B cell (primary cell): ENCODE data around the gene HHATL. TPM values are rescaled to one million over a fixed set of nuclear protein-coding genes. Genes with fewer than 3 reads are reported as not detected.

Experiments used
- ATAC-seq: fragments of 200-7000 bp; cut with Tn5 transposase; one replicate; pipeline ENCODE4 v1.10.0; 2021; ENCODE audit warnings: low read depth, mild to moderate bottlenecking, moderate number of reproducible peaks, moderate library complexity
- CTCF ChIA-PET: fragments of 350-600 bp; sonication (Branson Sonifier 250); formaldehyde crosslinking; loops from one replicate; lab custom pipeline; 2021; ENCODE audit warnings: antibody characterized with exemption, inconsistent platforms; lab: Charles Lee
- POLR2A ChIA-PET: fragments of 350-600 bp; sonication (Branson Sonifier 250); formaldehyde crosslinking; loops from one replicate; lab custom pipeline; 2021; ENCODE audit warnings: antibody characterized with exemption; lab: Charles Lee
- DNase-seq: peaks from one replicate; pipeline ENCODE4 v3.0.0; 2013
- H2AFZ ChIP-seq: 2 replicates; pipeline ENCODE4 v1.6.1; 2012; ENCODE audit warnings: mild to moderate bottlenecking, low read depth, low read length; ENCODE audit not compliant: insufficient read depth, poor library complexity, severe bottlenecking
- H3K27ac ChIP-seq, 2 donors: 1 replicate in 1 of 2; 2 replicates in 1 of 2; pipeline ENCODE4 v1.5.1; 2012 to 2013; ENCODE audit warnings: low read length in 2 of 2, mild to moderate bottlenecking in 2 of 2, moderate library complexity in 1 of 2
- H3K27me3 ChIP-seq, 4 experiments: fragments of 200-600 bp in 1 of 4; sonication (generic) in 1 of 4; replicated peaks in 1 of 4; 1 replicate in 2 of 4; 2 replicates in 2 of 4; pipeline versions ENCODE4 v1.6.1 to v1.7.0; 2013 to 2016; ENCODE audit warnings: low read length in 3 of 4, mild to moderate bottlenecking in 2 of 4, mixed read lengths in 1 of 4, moderate library complexity in 1 of 4; ENCODE audit not compliant: insufficient read depth in 4 of 4, control insufficient read depth in 3 of 4; ENCODE audit errors: control extremely low read depth in 1 of 4
- H3K36me3 ChIP-seq, 2 experiments: replicated peaks in 1 of 2; 1 replicate in 1 of 2; 2 replicates in 1 of 2; pipeline versions ENCODE4 v1.6.1 to v1.7.1; 2013; ENCODE audit warnings: low read length in 1 of 2; ENCODE audit not compliant: insufficient read depth in 2 of 2, control insufficient read depth in 1 of 2; ENCODE audit errors: control extremely low read depth in 1 of 2, extremely low read depth in 1 of 2
- H3K4me1 ChIP-seq, 2 donors: fragments of 200-600 bp in 1 of 2; sonication (generic) in 1 of 2; 1 replicate in 1 of 2; 2 replicates in 1 of 2; pipeline versions ENCODE4 v1.5.1 to v1.6.1; 2013 to 2017; ENCODE audit warnings: low read length in 2 of 2; ENCODE audit not compliant: control insufficient read depth in 2 of 2, insufficient read depth in 2 of 2
- H3K4me2 ChIP-seq: replicated peaks from 2 replicates; pipeline ENCODE3; 2012; ENCODE audit warnings: mild to moderate bottlenecking, low read depth, low read length; ENCODE audit not compliant: poor library complexity, severe bottlenecking
- H3K4me3 ChIP-seq, 5 experiments: fragments of 200-600 bp in 1 of 5; sonication (generic) in 1 of 5; 1 replicate in 3 of 5; 2 replicates in 2 of 5; pipeline versions ENCODE4 v1.5.1 to v1.7.0; 2011 to 2016; ENCODE audit warnings: low read length in 4 of 5, mild to moderate bottlenecking in 4 of 5, low read depth in 2 of 5, control low read depth in 1 of 5, moderate library complexity in 1 of 5; ENCODE audit not compliant: insufficient read depth in 1 of 5; ENCODE audit errors: control extremely low read depth in 1 of 5, extremely low read depth in 1 of 5
- H3K79me2 ChIP-seq: fragments of 200-600 bp; sonication (generic); one replicate; pipeline ENCODE4 v1.6.0; 2016; ENCODE audit warnings: low read length; ENCODE audit not compliant: control insufficient read depth, insufficient read depth
- H3K9ac ChIP-seq: fragments of 200-600 bp; sonication (generic); 2 replicates; pipeline ENCODE4 v1.6.1; 2017; ENCODE audit warnings: mild to moderate bottlenecking, low read length, moderate library complexity
- H3K9me3 ChIP-seq, 3 donors: one replicate each; pipeline versions ENCODE4 v1.6.1 to v1.7.1; 2013; ENCODE audit warnings: low read length in 2 of 3; ENCODE audit not compliant: control insufficient read depth in 2 of 3, insufficient read depth in 1 of 3; ENCODE audit errors: control extremely low read depth in 1 of 3
- H4K20me1 ChIP-seq: 2 replicates; pipeline ENCODE4 v1.6.0; 2012; ENCODE audit warnings: mild to moderate bottlenecking, low read length; ENCODE audit not compliant: insufficient read depth, control insufficient read depth, poor library complexity, severe bottlenecking
- H3K27ac Mint-ChIP-seq: one replicate; pipeline ENCODE4 v1.8.0; 2021; ENCODE audit warnings: mixed read lengths
- H3K27me3 Mint-ChIP-seq: one replicate; pipeline ENCODE4 v1.8.0; 2021; ENCODE audit warnings: mixed read lengths
- H3K4me1 Mint-ChIP-seq: one replicate; pipeline ENCODE4 v1.8.0; 2021; ENCODE audit warnings: mixed read lengths
- H3K4me3 Mint-ChIP-seq: one replicate; pipeline ENCODE4 v1.8.0; 2021; ENCODE audit warnings: mixed read lengths
- H3K9me3 Mint-ChIP-seq: one replicate; pipeline ENCODE4 v1.8.0; 2022; ENCODE audit warnings: mixed read lengths; ENCODE audit not compliant: insufficient read depth
- EZH2 ChIP-seq: IDR thresholded peaks from 2 replicates; pipeline ENCODE4 v1.6.1; 2012; ENCODE audit warnings: borderline replicate concordance, low read depth, mild to moderate bottlenecking, moderate library complexity, low read length; ENCODE audit not compliant: insufficient read depth, poor library complexity, severe bottlenecking
- WGBS: methylation state at CpG from one replicate; pipeline ENCODE4 v1.1.5; 2013; ENCODE audit warnings: missing lambda C conversion rate; ENCODE audit not compliant: insufficient coverage; 5-methylcytosine and 5-hydroxymethylcytosine counted together
- intact Hi-C: fragments of 100-400 bp; cut with micrococcal nuclease; formaldehyde crosslinking; loops from one replicate; pipeline ENCODE4 v1.10.0; 2022
- polyA plus RNA-seq: library from polyadenylated mRNA; depleted of rRNA; stranded (reverse); fragments of >200 nt; gene quantifications from 2 replicates; pipeline ENCODE4 v1.2.3, GENCODE V29; 2012
- total RNA-seq, 2 donors: library from RNA; stranded (reverse); fragments of 120-200 nt in 1 of 2; gene quantifications; 1 replicate in 1 of 2; 2 replicates in 1 of 2; pipeline versions ENCODE4 v1.2.3 to v1.2.4, GENCODE V29; 2013 to 2022
- TF ChIP-seq, protein P1 (sequence below): fragments of 200-600 bp; IDR thresholded peaks from one replicate; pipeline ENCODE4 v1.8.0; 2022; ENCODE audit warnings: antibody characterized with exemption, mild to moderate bottlenecking

The HHATL gene
- total and polyA plus RNA-seq, 2 donors (not counting 1 experiment from before 2014, with no cell fraction given) = not detected

DNA sequence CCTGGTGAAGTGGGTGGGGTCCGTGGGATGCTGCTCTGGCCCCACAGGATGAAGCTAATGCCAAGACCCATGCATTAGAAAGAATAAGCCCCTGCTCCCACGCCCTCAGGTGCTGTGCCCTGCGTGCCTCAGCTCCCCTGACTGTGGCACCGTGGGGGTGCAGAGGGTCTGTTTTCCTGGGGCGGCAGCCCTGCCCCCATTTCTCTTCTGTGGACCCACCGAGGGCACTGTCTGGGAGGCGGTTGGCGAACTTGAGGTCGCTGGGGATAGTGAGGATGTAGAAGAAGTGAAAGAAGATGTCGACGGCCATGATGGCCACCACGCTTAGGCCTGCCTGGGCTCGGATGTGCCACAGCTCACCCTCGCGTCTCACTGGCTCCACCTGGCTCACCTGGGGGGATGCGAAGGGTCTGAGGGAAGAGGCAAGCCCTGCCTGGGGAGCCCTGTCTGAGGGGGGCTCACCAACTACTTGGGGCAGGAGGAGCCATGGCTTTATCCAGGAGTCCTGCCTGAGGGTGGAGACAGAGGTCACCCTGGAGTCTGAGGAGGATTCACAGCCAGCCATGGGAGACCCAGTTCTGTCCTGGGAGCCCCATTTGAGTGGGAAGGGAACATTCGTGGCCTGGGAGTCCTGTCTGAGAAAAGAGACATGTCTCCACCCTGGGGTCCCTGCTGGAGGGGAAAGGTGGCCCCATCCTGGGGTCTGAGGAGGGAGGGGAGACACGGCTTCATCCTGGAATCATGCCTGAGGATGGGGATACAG, 5.1 kb downstream of the HHATL start:
- H3K4me3 ChIP-seq = no peak overlapping the region
- H3K79me2 ChIP-seq = no peaks in the 10 kb centered on the region
- no peaks in the 10 kb centered on the region for H3K4me1 Mint-ChIP-seq
- no peaks in the 10 kb centered on the region for H3K9me3 Mint-ChIP-seq
- H3K36me3 ChIP-seq = no peaks in the 10 kb centered on the region
- no peak for TF ChIP-seq EZH2
- TF ChIP-seq, protein P1, sequence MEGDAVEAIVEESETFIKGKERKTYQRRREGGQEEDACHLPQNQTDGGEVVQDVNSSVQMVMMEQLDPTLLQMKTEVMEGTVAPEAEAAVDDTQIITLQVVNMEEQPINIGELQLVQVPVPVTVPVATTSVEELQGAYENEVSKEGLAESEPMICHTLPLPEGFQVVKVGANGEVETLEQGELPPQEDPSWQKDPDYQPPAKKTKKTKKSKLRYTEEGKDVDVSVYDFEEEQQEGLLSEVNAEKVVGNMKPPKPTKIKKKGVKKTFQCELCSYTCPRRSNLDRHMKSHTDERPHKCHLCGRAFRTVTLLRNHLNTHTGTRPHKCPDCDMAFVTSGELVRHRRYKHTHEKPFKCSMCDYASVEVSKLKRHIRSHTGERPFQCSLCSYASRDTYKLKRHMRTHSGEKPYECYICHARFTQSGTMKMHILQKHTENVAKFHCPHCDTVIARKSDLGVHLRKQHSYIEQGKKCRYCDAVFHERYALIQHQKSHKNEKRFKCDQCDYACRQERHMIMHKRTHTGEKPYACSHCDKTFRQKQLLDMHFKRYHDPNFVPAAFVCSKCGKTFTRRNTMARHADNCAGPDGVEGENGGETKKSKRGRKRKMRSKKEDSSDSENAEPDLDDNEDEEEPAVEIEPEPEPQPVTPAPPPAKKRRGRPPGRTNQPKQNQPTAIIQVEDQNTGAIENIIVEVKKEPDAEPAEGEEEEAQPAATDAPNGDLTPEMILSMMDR = no peak
- DNase-seq = no peak
- H3K9ac ChIP-seq = no peak overlapping the region
- no peak overlapping the region for H2AFZ ChIP-seq
- no peaks in the 10 kb centered on the region for H4K20me1 ChIP-seq
- H3K27me3 ChIP-seq = peaks cover 0 to 13% (median 0%) of the 10 kb centered on the region in 4 experiments
- peaks cover 0 to 11% (median 0%) of the 10 kb centered on the region in 3 donors for H3K9me3 ChIP-seq
- 87% methylated on average over 18 of the region's 18 CpGs for WGBS
- intact Hi-C loops = no loop called here
- H3K27ac Mint-ChIP-seq = no peak overlapping the region
- H3K4me2 ChIP-seq = no peak overlapping the region
- no peaks in the 10 kb centered on the region for H3K4me1 ChIP-seq
- no peak overlapping the region for H3K4me3 Mint-ChIP-seq
- no peak for ATAC-seq
- no peak overlapping the region for H3K27ac ChIP-seq
- H3K27me3 Mint-ChIP-seq = peaks cover 4% of the 10 kb centered on the region
- ChIA-PET CTCF (interaction anchor here (1.4 kb wide), 1 partner anchor 11 kb away, joined by 4 read pairs; no protein-coding TSS in a partner anchor), POLR2A (no interaction called here)
